DOHH2 (cell line): ENCODE results near the gene WDR18.

Experiments used
- EZH2phosphoT487 ChIP-seq: fragments of 200-600 bp; sonication (generic); IDR thresholded peaks from 2 replicates; pipeline ENCODE4 v1.6.1; 2017; ENCODE audit warnings: borderline replicate concordance, mild to moderate bottlenecking, antibody characterized with exemption, low read length, moderate library complexity, mixed read lengths
- TF ChIP-seq, protein P1 (sequence below): fragments of 200-600 bp; sonication (generic); IDR thresholded peaks from one replicate; pipeline ENCODE4 v1.5.1; 2014; ENCODE audit warnings: antibody characterized with exemption, mild to moderate bottlenecking, low read depth, low read length; ENCODE audit not compliant: poor library complexity, severe bottlenecking

GRCh38 chr19:939922-940321 lies 44.2 kb upstream of the WDR18 start:
- TF ChIP-seq, protein P1, sequence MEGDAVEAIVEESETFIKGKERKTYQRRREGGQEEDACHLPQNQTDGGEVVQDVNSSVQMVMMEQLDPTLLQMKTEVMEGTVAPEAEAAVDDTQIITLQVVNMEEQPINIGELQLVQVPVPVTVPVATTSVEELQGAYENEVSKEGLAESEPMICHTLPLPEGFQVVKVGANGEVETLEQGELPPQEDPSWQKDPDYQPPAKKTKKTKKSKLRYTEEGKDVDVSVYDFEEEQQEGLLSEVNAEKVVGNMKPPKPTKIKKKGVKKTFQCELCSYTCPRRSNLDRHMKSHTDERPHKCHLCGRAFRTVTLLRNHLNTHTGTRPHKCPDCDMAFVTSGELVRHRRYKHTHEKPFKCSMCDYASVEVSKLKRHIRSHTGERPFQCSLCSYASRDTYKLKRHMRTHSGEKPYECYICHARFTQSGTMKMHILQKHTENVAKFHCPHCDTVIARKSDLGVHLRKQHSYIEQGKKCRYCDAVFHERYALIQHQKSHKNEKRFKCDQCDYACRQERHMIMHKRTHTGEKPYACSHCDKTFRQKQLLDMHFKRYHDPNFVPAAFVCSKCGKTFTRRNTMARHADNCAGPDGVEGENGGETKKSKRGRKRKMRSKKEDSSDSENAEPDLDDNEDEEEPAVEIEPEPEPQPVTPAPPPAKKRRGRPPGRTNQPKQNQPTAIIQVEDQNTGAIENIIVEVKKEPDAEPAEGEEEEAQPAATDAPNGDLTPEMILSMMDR: no peak
- no peak for TF ChIP-seq EZH2phosphoT487
